22Rv1 (cell line): ENCODE measurements around the gene GALT.

Source experiments
- CTCF ChIP-seq: fragments of 450-650 bp; IDR thresholded peaks from 2 replicates; pipeline ENCODE4 v1.5.1; 2017; ENCODE audit warnings: mild to moderate bottlenecking
- ZFX ChIP-seq: fragments of 450-650 bp; IDR thresholded peaks from 2 replicates; pipeline ENCODE4 v1.6.1; 2017; ENCODE audit warnings: antibody characterized with exemption, borderline replicate concordance

GRCh38 chr9:34650816-34651215, 4.3 kb downstream of the GALT start:
- no peak for TF ChIP-seq CTCF
- TF ChIP-seq ZFX: no peak
